Caki2 (cell line): ENCODE results near the gene CBFA2T2. TPM values are rescaled to one million over a fixed set of nuclear protein-coding genes. Genes with fewer than 3 reads are reported as not detected.
"Not testable (repeated sequence)": the region's sequence is repeated elsewhere in the genome, so short reads cannot be mapped to it uniquely, and the experiment has no call there.

ENCODE experiments used
- DNase-seq: peaks from one replicate; pipeline ENCODE4 v3.0.0-alpha.2; 2015; ENCODE audit warnings: low read depth
- in situ Hi-C: cut with HindIII; loops from 2 replicates; pipeline ENCODE4 v1.10.0; 2016; ENCODE audit warnings: low sequenced_read_pairs, low pct_unique_long_range_greater_than_20kb, mixed read lengths
- total RNA-seq: library from RNA; depleted of rRNA; stranded (reverse); fragments of >200 nt; shearing (Covaris generic); gene quantifications from 2 replicates; pipeline ENCODE4 v1.2.3, GENCODE V29; 2014; ENCODE audit warnings: low replicate concordance

Gene CBFA2T2
- total RNA-seq, 1 experiment from 2014 or later = 56.1 TPM

DNA sequence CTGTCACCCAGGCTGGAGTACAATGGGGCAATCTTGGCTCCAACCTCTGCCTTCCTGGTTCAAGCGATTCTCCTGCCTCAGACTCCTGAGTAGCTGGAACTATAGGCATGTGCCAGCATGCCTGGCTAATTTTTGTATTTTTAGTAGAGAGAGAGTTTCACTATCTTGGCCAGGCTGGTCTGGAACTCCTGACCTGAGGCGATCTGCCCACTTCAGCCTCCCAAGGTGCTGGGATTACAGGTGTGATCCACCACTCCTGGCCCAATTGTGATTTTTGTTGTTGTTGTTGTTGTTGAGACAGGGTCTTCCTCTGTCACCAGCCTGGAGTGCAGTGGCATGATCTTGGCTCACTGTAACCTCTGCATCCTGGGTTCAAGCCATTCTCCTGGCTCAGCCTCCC lies 69.3 kb downstream of the CBFA2T2 start:
- in situ Hi-C loops = no loop called here
- no peak for DNase-seq

DNA sequence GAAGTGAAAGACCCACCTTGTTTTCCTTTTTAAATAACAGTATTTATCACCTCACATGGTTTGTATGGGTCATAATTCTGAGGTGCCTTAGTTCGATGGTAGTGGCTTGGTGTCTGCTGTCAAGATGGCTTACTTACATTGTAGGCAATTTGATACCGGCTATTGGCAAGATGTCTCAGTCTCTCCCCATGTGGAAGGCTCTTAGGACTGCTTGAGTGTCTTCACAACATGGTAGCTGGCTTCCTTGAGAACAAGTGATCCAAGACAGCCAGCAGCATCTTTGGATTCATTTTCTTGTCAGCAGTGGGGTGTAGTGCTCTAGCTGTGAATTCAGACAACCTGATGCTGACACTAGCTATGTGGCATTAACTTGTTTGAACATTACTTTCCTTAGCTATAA lies 70.1 kb downstream of the CBFA2T2 start:
- no peak for DNase-seq
- in situ Hi-C loops = no loop called here

GRCh38 chr20:33561053-33561452 lies 71.2 kb downstream of the CBFA2T2 start:
- in situ Hi-C loops, DNase-seq: not testable (repeated sequence)

GRCh38 chr20:33561692-33562601 lies 72.1 kb downstream of the CBFA2T2 start:
- in situ Hi-C loops = no loop called here
- peak; percentile 82 for DNase-seq

GRCh38 chr20:33563788-33564187 lies 73.9 kb downstream of the CBFA2T2 start:
- in situ Hi-C loops = no loop called here
- DNase-seq = no peak

- in situ Hi-C loops = no loop called here
- DNase-seq = no peak
Observed at GRCh38 chr20:33566781-33567603, 77.1 kb downstream of the CBFA2T2 start.

DNA sequence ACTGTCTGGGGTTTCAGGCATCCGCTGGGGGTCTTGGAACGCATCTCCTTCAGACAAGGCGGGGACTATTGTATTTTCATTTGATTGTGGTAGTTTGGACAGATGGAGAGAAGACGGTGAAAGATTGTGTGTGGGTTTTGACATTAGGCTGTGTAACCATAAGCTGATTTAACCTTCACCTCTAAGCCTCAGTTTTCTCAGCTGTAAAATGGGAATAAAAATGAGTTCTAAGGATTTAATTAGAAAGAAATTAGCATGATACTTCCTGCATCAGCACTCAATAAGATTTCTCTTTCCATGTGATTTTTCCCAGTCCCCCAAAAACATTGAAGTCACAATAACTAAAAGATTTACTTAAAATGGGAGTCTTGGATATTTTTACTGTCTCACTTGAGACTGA lies 78.1 kb downstream of the CBFA2T2 start:
- in situ Hi-C loops = no loop called here
- no peak for DNase-seq

- no peak for DNase-seq
- in situ Hi-C loops = no loop called here
Observed at GRCh38 chr20:33568378-33568777, 78.5 kb downstream of the CBFA2T2 start.

DNA sequence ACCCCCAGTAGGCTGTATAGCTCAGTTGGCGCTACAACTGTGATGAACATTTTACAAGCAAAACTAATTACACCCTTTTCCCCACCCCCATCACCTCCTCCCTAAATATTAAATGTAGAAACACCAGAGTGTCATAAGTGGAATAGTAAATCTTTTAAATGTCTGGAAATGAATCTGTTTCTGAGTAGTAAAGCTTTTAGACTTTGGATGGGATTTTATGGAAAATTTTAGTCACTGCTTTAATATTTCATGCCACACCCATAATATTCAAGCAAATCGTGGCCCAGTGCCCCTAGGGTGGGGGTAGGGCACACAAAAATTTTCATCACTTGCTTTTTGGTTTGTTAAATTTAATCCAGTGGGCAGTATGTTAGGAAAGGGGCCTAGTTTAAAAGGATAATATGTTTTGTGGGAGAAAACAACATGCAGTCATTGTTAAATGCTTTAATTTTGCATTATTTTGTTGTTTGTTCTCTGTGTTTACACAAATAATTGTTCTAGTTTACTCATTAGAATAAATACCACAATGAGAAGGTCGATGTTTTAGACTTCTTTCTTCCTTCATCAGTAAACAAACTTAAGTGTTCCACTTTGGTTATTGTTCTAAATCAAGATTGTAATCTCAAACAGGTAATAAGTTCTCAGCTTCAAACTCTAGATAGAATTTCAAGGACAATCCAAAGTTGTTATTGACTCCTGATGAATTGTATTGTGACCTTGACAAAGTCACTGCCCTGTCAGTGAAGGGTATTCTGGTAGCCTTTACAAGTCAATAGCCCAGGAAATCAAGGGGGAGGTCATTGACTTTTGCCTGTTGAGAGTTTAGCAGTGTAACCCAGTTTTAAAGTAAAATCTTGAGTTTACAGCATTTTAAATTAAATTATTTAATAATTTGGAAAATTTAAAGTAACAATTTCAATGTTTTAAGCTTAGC lies 79.2 kb downstream of the CBFA2T2 start:
- DNase-seq = no peak
- in situ Hi-C loops = no loop called here

- in situ Hi-C loops = no loop called here
- DNase-seq = no peak
Observed at GRCh38 chr20:33569802-33570391, 80.0 kb downstream of the CBFA2T2 start.

GRCh38 chr20:33570743-33571142 lies 80.8 kb downstream of the CBFA2T2 start:
- in situ Hi-C loops = no loop called here
- DNase-seq = no peak

DNA sequence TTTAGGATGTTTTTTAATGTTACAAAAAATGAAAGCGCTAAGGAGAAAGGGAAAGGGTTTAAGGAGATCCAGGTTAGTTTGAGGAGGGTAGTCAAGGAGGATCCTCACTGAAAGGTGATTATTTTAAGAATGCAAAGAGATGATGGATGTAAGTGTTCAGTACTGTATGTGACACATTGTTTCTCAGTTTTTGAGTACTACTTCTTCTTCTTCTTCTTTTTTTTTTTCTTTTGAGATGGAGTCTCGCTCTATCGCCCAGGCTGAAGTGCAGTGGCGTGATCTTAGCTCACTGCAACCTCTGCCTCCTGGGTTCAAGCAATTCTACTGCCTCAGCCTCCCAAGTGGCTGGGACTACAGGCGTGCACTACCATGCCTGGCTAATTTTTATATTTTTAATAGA lies 83.4 kb downstream of the CBFA2T2 start:
- DNase-seq, in situ Hi-C loops: not testable (repeated sequence)

GRCh38 chr20:33575282-33575681 lies 85.4 kb downstream of the CBFA2T2 start:
- in situ Hi-C loops = no loop called here
- no peak for DNase-seq

DNA sequence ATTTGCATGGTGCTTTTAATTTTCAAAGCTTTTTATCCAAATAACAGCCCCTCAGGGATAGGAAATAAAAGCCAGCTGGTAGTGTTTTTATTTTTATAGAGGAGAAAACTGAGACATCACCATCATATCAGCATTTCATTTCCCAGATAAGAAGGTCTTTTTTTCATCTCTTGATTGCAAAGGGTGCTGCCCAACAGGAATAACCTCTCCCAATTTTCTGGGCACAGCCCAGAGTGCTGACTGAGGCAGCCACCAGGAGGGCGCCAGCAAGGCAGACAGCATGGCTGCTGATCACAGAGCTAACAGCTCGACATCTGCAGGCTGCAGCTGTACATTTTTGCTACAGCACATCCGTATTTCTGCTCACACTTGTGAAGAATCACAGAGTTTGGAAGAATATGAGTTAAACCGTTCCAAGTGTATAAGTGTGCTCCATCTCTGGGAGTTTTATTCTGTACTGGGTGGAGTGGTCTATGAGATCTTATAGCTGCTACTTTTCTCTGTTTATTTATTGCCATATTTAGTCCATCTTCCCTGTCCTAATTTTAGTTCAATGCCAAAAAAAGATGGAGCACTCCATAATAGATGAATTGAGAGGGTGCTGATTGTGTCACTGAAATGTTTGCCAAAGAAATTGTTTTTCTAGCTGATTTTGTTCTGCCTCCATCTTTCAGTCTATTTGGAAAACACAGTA lies 86.7 kb downstream of the CBFA2T2 start:
- in situ Hi-C loops = no loop called here
- DNase-seq = no peak

GRCh38 chr20:33578510-33578909 lies 88.6 kb downstream of the CBFA2T2 start:
- no peak for DNase-seq
- in situ Hi-C loops = no loop called here

DNA sequence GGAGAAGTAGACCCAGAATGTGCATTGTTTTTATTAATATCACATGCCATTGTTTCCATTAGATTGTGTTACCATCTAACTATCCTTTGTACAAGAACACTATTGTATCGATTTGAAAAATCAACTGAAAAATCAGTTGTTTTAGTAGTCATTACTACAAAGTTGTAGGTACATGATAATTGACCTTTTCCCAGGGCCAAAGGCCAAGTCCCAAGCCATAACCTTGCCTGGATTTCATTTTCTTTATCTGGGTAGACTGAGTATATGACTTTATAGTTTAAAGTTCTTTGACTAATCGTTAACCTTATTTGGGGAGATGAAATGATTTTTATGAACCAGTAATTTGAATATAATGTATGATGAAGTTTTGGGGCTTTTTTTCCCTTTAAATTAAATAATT lies 93.2 kb downstream of the CBFA2T2 start:
- DNase-seq = no peak
- in situ Hi-C loops = no loop called here

GRCh38 chr20:33584976-33585375 lies 95.1 kb downstream of the CBFA2T2 start:
- no peak for DNase-seq
- in situ Hi-C loops = no loop called here
